Measurements from ENCODE around the gene KRT15.

Gene KRT15

GRCh38 chr17:41496803-41497484 is 21.7 kb downstream of the KRT15 start:
- POLR2A ChIA-PET (ENCODE audit: low non-redundant PET): no interaction called here
- CTCF ChIA-PET: interaction anchor here (0.6 to 0.8 kb wide), 3 partner anchors 110 to 167 kb away, joined by 3 read pairs; no protein-coding TSS in a partner anchor
- peak; percentile 76 for DNase-seq (ENCODE audit: low spot score)
- H3K27ac ChIP-seq: peak overlapping the region; percentile 80
- TF ChIP-seq CTCF (conservative IDR thresholded peaks at IDR 0.05; ENCODE audit: low read depth): no peak; the same call in 1 of the 2 replicates

- H3K27ac ChIP-seq: peak overlapping the region; percentile 80
- no peak for TF ChIP-seq CTCF (conservative IDR thresholded peaks at IDR 0.05; ENCODE audit: low read depth)
- ChIA-PET CTCF (interaction anchor here (0.6 to 1.4 kb wide), 4 partner anchors 54 to 1045 kb away, joined by 3 to 5 read pairs (median 3); no protein-coding TSS in a partner anchor), POLR2A (ENCODE audit: low non-redundant PET) (no interaction called here)
- DNase-seq (ENCODE audit: low spot score): peak; percentile 31
Measured at GRCh38 chr17:41494524-41494923, 24.2 kb downstream of the KRT15 start.

- TF ChIP-seq CTCF (conservative IDR thresholded peaks at IDR 0.05; ENCODE audit: low read depth): no peak
- no peak for DNase-seq (ENCODE audit: low spot score)
- POLR2A ChIA-PET (ENCODE audit: low non-redundant PET): no interaction called here
- CTCF ChIA-PET: no interaction called here
- H3K27ac ChIP-seq: no peak overlapping the region
Measured at GRCh38 chr17:41492771-41493170, 25.9 kb downstream of the KRT15 start.

GRCh38 chr17:41492351-41492750 is 26.3 kb downstream of the KRT15 start:
- CTCF ChIA-PET: interaction anchor here (0.7 kb wide), 1 partner anchor 171 kb away, joined by 3 read pairs; no protein-coding TSS in a partner anchor
- POLR2A ChIA-PET (ENCODE audit: low non-redundant PET): no interaction called here
- no peak for DNase-seq (ENCODE audit: low spot score)
- TF ChIP-seq CTCF (conservative IDR thresholded peaks at IDR 0.05; ENCODE audit: low read depth): no peak
- no peak overlapping the region for H3K27ac ChIP-seq

GRCh38 chr17:41491476-41491875 is 27.2 kb downstream of the KRT15 start:
- ChIA-PET POLR2A (ENCODE audit: low non-redundant PET) (no interaction called here), CTCF (no interaction called here)
- no peak for DNase-seq (ENCODE audit: low spot score)
- TF ChIP-seq CTCF (conservative IDR thresholded peaks at IDR 0.05; ENCODE audit: low read depth): no peak
- H3K27ac ChIP-seq: no peak overlapping the region

GRCh38 chr17:41490000-41490990 is 28.4 kb downstream of the KRT15 start:
- TF ChIP-seq CTCF (conservative IDR thresholded peaks at IDR 0.05; ENCODE audit: low read depth): no peak
- CTCF ChIA-PET: interaction anchor here (0.6 to 1.5 kb wide), 2 partner anchors 59 to 168 kb away, joined by 3 to 4 read pairs; no protein-coding TSS in a partner anchor
- POLR2A ChIA-PET (ENCODE audit: low non-redundant PET): no interaction called here
- DNase-seq (ENCODE audit: low spot score): no peak
- H3K27ac ChIP-seq: no peak overlapping the region

Measured in RWPE1 (cell line).